Osteocyte (in vitro differentiated cells): ENCODE data around the gene DLGAP5. TPM values are rescaled to one million over a fixed set of nuclear protein-coding genes. Genes with fewer than 3 reads are reported as not detected.

ENCODE experiments used
- DNase-seq: peaks from one replicate; pipeline ENCODE4 v3.0.0; 2021; ENCODE audit warnings: mixed read lengths; ENCODE audit not compliant: unreplicated experiment; ENCODE audit errors: extremely low spot score
- H3K27ac Mint-ChIP-seq: one replicate; pipeline ENCODE4 v1.8.0; 2021; ENCODE audit warnings: mild to moderate bottlenecking, mixed read lengths; ENCODE audit not compliant: unreplicated experiment
- H3K27me3 Mint-ChIP-seq: one replicate; pipeline ENCODE4 v1.8.0; 2021; ENCODE audit warnings: mixed read lengths; ENCODE audit not compliant: unreplicated experiment
- H3K36me3 Mint-ChIP-seq: one replicate; pipeline ENCODE4 v1.8.0; 2021; ENCODE audit warnings: mixed read lengths; ENCODE audit not compliant: unreplicated experiment
- H3K4me1 Mint-ChIP-seq: one replicate; pipeline ENCODE4 v1.8.0; 2021; ENCODE audit warnings: mixed read lengths; ENCODE audit not compliant: unreplicated experiment
- H3K4me3 Mint-ChIP-seq: one replicate; pipeline ENCODE4 v1.8.0; 2021; ENCODE audit warnings: mild to moderate bottlenecking, moderate library complexity, mixed read lengths; ENCODE audit not compliant: unreplicated experiment
- H3K9me3 Mint-ChIP-seq: one replicate; pipeline ENCODE4 v1.8.0; 2021; ENCODE audit warnings: mixed read lengths; ENCODE audit not compliant: unreplicated experiment
- CTCF ChIP-seq: fragments of 200-600 bp; sonication (generic); IDR thresholded peaks from 2 replicates; pipeline ENCODE4 v1.5.0; 2021; ENCODE audit warnings: antibody characterized with exemption, mild to moderate bottlenecking, moderate library complexity
- total RNA-seq: library from RNA; stranded (reverse); gene quantifications from 2 replicates; pipeline ENCODE4 v1.2.1, GENCODE V29; 2021

Gene DLGAP5
- total RNA-seq, 1 donor from 2014 or later, result 11.7 TPM

DNA sequence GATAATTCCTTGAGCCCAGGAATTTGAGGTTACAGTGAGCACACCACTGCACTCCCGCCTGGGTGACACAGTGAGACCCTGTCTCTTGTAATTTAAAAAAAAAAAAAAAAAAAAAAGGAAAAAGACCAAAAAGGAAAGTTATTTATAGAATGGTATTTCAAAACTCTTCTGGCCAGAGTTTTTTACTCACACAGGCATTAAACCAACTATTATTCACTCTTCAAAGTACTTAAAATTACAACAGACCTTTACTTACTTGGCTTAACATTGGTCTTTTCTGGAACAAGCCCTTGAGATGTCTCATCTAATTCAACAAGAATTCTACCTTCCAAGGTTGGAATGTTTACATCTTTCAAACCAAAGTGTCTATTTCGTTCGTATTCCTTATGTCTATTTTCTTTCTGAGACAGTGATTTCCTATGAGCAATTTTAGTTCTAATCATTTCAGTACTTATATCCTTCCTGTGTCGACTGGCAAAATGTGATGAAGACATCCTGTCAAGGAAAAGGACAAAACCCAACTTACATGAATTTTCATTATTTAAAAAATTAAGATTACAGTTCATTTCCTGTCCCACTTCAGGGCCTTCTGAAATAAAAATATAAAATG is 2.6 kb downstream of the DLGAP5 start:
- Mint-ChIP-seq H3K36me3 (no peaks in the 10 kb centered on the region), H3K4me3 (no peak overlapping the region), H3K27ac (peak overlapping the region; percentile 20), H3K9me3 (peaks cover 9% of the 10 kb centered on the region), H3K4me1 (peaks cover 31% of the 10 kb centered on the region), H3K27me3 (no peaks in the 10 kb centered on the region)
- DNase-seq, result no peak
- no peak for TF ChIP-seq CTCF

DNA sequence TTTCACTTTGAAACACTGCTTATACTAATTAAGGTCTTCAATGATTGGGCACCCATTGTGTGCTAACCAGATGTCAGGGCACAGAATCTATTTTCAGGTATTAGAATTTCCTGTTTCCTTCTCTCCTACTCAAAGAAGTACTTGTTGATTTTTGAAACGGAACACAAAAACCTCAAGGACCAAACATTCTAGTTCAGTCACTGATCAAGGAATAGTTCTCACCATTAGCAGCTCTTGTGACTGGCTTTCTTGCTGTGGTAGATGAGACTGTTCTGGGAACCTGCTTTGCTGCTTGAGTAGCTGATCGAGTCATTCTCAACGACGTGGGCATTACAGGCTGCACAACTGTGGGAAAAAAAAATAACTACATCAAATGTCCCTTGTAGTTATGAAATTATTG is 11.0 kb downstream of the DLGAP5 start:
- Mint-ChIP-seq H3K27ac (peak overlapping the region; percentile 47), H3K4me3 (no peak overlapping the region), H3K4me1 (peaks cover 25% of the 10 kb centered on the region), H3K9me3 (no peaks in the 10 kb centered on the region), H3K27me3 (no peaks in the 10 kb centered on the region), H3K36me3 (peaks cover 2% of the 10 kb centered on the region)
- no peak for TF ChIP-seq CTCF
- DNase-seq, result no peak

DNA sequence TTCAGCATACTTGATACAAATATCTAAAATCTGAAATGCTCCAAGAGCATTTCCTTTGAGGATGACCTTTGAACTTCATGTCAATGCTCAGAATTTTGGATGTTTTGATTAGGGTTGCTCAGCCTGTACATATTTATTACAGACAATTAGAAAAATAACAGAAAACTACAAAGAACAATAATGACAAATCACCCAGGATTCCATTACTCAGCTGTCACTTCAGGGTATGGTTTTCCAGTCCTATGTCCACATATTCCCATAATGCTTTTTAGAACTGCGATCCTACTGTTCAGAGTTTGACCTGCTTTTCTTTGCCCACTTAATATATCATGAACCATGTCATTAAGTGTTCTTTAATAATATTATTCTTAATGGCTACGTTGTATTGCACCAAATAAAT is 11.4 kb downstream of the DLGAP5 start:
- H3K36me3 Mint-ChIP-seq, result peaks cover 2% of the 10 kb centered on the region

GRCh38 chr14:55170526-55170925 is 20.9 kb downstream of the DLGAP5 start:
- Mint-ChIP-seq H3K9me3 (no peaks in the 10 kb centered on the region), H3K4me3 (no peak overlapping the region), H3K27ac (no peak overlapping the region), H3K36me3 (peaks cover 8% of the 10 kb centered on the region), H3K4me1 (peaks cover 1% of the 10 kb centered on the region), H3K27me3 (no peaks in the 10 kb centered on the region)
- TF ChIP-seq CTCF, result no peak
- DNase-seq, result no peak

More for the DNA sequence above, 11.4 kb downstream of the DLGAP5 start:
- no peak for TF ChIP-seq CTCF
- H3K4me1 Mint-ChIP-seq, result peaks cover 25% of the 10 kb centered on the region
- DNase-seq, result no peak
- no peaks in the 10 kb centered on the region for H3K9me3 Mint-ChIP-seq
- H3K27ac Mint-ChIP-seq, result peak overlapping the region; percentile 47
- H3K4me3 Mint-ChIP-seq, result no peak overlapping the region
- H3K27me3 Mint-ChIP-seq, result no peaks in the 10 kb centered on the region

GRCh38 chr14:55160989-55161388 is 30.4 kb downstream of the DLGAP5 start:
- no peak for DNase-seq
- H3K9me3 Mint-ChIP-seq, result no peaks in the 10 kb centered on the region
- no peak overlapping the region for H3K4me3 Mint-ChIP-seq
- peak overlapping the region; percentile 1 for H3K27ac Mint-ChIP-seq
- peaks cover 2% of the 10 kb centered on the region for H3K36me3 Mint-ChIP-seq
- peaks cover 7% of the 10 kb centered on the region for H3K4me1 Mint-ChIP-seq
- H3K27me3 Mint-ChIP-seq, result no peaks in the 10 kb centered on the region
- peak; percentile 73 for TF ChIP-seq CTCF
